GM12878 (cell line): ENCODE data around the gene MAX.

Experiments used
- CHD4 ChIP-seq: fragments of 200-600 bp; sonication (generic); IDR thresholded peaks from 2 replicates; pipeline ENCODE4 v1.6.1; 2016; ENCODE audit warnings: mild to moderate bottlenecking
- FOXK2 ChIP-seq: fragments of 450-650 bp; IDR thresholded peaks from 2 replicates; pipeline ENCODE4 v1.6.1; 2017; ENCODE audit warnings: mild to moderate bottlenecking, moderate library complexity
- NRF1 ChIP-seq: conservative IDR thresholded peaks from 2 replicates; pipeline ENCODE4 v1.6.1; 2011; ENCODE audit warnings: mild to moderate bottlenecking, low read depth, low read length, improper control_type of control experiment
- PML ChIP-seq: IDR thresholded peaks from 2 replicates; pipeline ENCODE4 v1.6.1; 2012; ENCODE audit warnings: low read length, inconsistent platforms
- RELA ChIP-seq: fragments of 450-650 bp; IDR thresholded peaks from 2 replicates; pipeline ENCODE4 v1.8.0; 2014; ENCODE audit warnings: borderline replicate concordance; ENCODE audit not compliant: partially characterized antibody
- TF ChIP-seq, protein P1 (sequence below), 3 experiments: IDR thresholded peaks in 2 of 3; conservative IDR thresholded peaks in 1 of 3; 2 replicates each; pipeline ENCODE4 v1.5.1; 2011; ENCODE audit warnings: low read depth in 3 of 3, low read length in 3 of 3, mild to moderate bottlenecking in 3 of 3, control low read depth in 2 of 3, moderate library complexity in 2 of 3, inconsistent platforms in 1 of 3, mixed read lengths in 1 of 3; ENCODE audit not compliant: control insufficient read depth in 2 of 3, insufficient read depth in 1 of 3; ENCODE audit errors: extremely low read depth in 1 of 3
- TF ChIP-seq, protein P2 (sequence below): IDR thresholded peaks from 2 replicates; pipeline ENCODE4 v1.6.1; 2011; ENCODE audit warnings: low read depth, low read length, improper control_type of control experiment, borderline replicate concordance

DNA sequence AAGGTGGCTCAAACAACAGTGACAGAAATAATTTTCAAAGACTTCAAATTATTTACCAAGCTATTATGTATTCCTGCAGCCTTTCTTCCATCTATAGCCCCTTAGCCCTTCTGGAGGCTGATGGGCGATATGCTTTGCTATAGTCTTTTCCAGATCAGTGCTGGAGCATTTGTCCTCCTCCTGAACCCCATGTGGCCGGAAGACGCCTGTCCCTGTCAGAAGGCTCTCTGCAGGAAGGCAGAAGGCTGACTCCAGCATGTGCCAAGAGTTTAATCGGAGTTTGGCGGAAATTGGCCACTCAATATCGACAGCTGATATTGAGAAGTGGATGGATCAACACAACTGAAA is 49.3 kb upstream of the MAX start:
- TF ChIP-seq, protein P1, sequence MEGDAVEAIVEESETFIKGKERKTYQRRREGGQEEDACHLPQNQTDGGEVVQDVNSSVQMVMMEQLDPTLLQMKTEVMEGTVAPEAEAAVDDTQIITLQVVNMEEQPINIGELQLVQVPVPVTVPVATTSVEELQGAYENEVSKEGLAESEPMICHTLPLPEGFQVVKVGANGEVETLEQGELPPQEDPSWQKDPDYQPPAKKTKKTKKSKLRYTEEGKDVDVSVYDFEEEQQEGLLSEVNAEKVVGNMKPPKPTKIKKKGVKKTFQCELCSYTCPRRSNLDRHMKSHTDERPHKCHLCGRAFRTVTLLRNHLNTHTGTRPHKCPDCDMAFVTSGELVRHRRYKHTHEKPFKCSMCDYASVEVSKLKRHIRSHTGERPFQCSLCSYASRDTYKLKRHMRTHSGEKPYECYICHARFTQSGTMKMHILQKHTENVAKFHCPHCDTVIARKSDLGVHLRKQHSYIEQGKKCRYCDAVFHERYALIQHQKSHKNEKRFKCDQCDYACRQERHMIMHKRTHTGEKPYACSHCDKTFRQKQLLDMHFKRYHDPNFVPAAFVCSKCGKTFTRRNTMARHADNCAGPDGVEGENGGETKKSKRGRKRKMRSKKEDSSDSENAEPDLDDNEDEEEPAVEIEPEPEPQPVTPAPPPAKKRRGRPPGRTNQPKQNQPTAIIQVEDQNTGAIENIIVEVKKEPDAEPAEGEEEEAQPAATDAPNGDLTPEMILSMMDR (IDR thresholded peaks at IDR 0.05 in 2 of 3, conservative IDR thresholded peaks at IDR 0.05 in 1 of 3; ENCODE audit: control insufficient read depth in 2 of 3, extremely low read depth in 1 of 3, insufficient read depth in 1 of 3, low read depth in 3 of 3, low read length in 3 of 3): no peak
- no peak for TF ChIP-seq FOXK2
- no peak for TF ChIP-seq RELA
- TF ChIP-seq NRF1: no peak
- TF ChIP-seq CHD4: no peak
- TF ChIP-seq PML: no peak
- TF ChIP-seq, protein P2, sequence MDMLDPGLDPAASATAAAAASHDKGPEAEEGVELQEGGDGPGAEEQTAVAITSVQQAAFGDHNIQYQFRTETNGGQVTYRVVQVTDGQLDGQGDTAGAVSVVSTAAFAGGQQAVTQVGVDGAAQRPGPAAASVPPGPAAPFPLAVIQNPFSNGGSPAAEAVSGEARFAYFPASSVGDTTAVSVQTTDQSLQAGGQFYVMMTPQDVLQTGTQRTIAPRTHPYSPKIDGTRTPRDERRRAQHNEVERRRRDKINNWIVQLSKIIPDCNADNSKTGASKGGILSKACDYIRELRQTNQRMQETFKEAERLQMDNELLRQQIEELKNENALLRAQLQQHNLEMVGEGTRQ: no peak
